ENCODE measurements around the gene NEURL1B.

NEURL1B gene

GRCh38 chr5:172666251-172666650 is 25.2 kb downstream of the NEURL1B start:
- no peak for TF ChIP-seq ZBTB44 (tag by site-specific recombination; IDR thresholded peaks at IDR 0.05)
- no peak for TF ChIP-seq ZNF2 (tag by site-specific recombination; IDR thresholded peaks at IDR 0.05)
- TF ChIP-seq EGR2 (tag by site-specific recombination; IDR thresholded peaks at IDR 0.05; ENCODE audit: low read depth): no peak
- no peak for TF ChIP-seq BCL11B (tag by site-specific recombination; IDR thresholded peaks at IDR 0.05; ENCODE audit: low read depth)
- TF ChIP-seq ZNF146 (tag by site-specific recombination; IDR thresholded peaks at IDR 0.05): no peak
- TF ChIP-seq ZNF654 (tag by site-specific recombination; IDR thresholded peaks at IDR 0.05; ENCODE audit: low read depth): peak; percentile 14; the same call in 1 of the 2 replicates
- Histone ChIP-seq H3K9me3 (ENCODE audit: control insufficient read depth, insufficient read depth, low read depth, low read length) (no peaks in the 10 kb centered on the region), H3K4me3 (ENCODE audit: low read depth, low read length) (no peak overlapping the region), H3K36me3 (ENCODE audit: control insufficient read depth in 2 of 2, insufficient read depth in 1 of 2, low read length in 2 of 2) (no peaks in the 10 kb centered on the region), H3K27ac (ENCODE audit: extremely low read depth, low read depth, low read length) (no peak overlapping the region), H3K4me1 (ENCODE audit: control insufficient read depth, insufficient read depth, low read length) (no peaks in the 10 kb centered on the region)
- POLR2A ChIA-PET: no interaction called here
- CTCF ChIA-PET: interaction anchor here (0.6 to 2.2 kb wide), 10 partner anchors 10 to 190 kb away, joined by 3 to 8 read pairs (median 4); no protein-coding TSS in a partner anchor

GRCh38 chr5:172667786-172668593 is 26.9 kb downstream of the NEURL1B start:
- Histone ChIP-seq H3K4me3 (ENCODE audit: low read depth, low read length) (no peak overlapping the region), H3K9me3 (ENCODE audit: control insufficient read depth, insufficient read depth, low read depth, low read length) (no peaks in the 10 kb centered on the region), H3K27ac (ENCODE audit: extremely low read depth, low read depth, low read length) (no peak overlapping the region), H3K4me1 (ENCODE audit: control insufficient read depth, insufficient read depth, low read length) (no peaks in the 10 kb centered on the region), H3K36me3 (ENCODE audit: control insufficient read depth in 2 of 2, insufficient read depth in 1 of 2, low read length in 2 of 2) (no peaks in the 10 kb centered on the region)
- TF ChIP-seq ZNF362 (tag by site-specific recombination; IDR thresholded peaks at IDR 0.05) (no peak), ZNF623 (tag by site-specific recombination; IDR thresholded peaks at IDR 0.05) (peak; percentile 87)
- ChIA-PET POLR2A (no interaction called here), CTCF (interaction anchor here (0.5 to 2.2 kb wide), 8 partner anchors 21 to 1734 kb away, joined by 3 to 12 read pairs (median 4); no protein-coding TSS in a partner anchor)

GRCh38 chr5:172668594-172669071 is 27.6 kb downstream of the NEURL1B start:
- H3K27ac ChIP-seq (ENCODE audit: extremely low read depth, low read depth, low read length): no peak overlapping the region
- ChIA-PET CTCF (interaction anchor here (0.8 to 2.1 kb wide), 3 partner anchors 22 to 27 kb away, joined by 3 to 12 read pairs (median 3); no protein-coding TSS in a partner anchor), POLR2A (no interaction called here)
- no peaks in the 10 kb centered on the region for H3K4me1 ChIP-seq (ENCODE audit: control insufficient read depth, insufficient read depth, low read length)
- H3K36me3 ChIP-seq (ENCODE audit: control insufficient read depth in 2 of 2, insufficient read depth in 1 of 2, low read length in 2 of 2): no peaks in the 10 kb centered on the region
- no peak overlapping the region for H3K4me3 ChIP-seq (ENCODE audit: low read depth, low read length)
- no peaks in the 10 kb centered on the region for H3K9me3 ChIP-seq (ENCODE audit: control insufficient read depth, insufficient read depth, low read depth, low read length)
- TF ChIP-seq ZEB2 (tag by site-specific recombination; IDR thresholded peaks at IDR 0.05) (no peak), CTCF (tag by site-specific recombination; IDR thresholded peaks at IDR 0.05) (no peak), ZNF677 (tag by site-specific recombination; IDR thresholded peaks at IDR 0.05) (no peak), GFI1B (tag by site-specific recombination; IDR thresholded peaks at IDR 0.05) (no peak), BCL11B (tag by site-specific recombination; IDR thresholded peaks at IDR 0.05; ENCODE audit: low read depth) (no peak), ZFP3 (tag by site-specific recombination; IDR thresholded peaks at IDR 0.05; ENCODE audit: low read depth) (no peak), ZNF624 (tag by site-specific recombination; IDR thresholded peaks at IDR 0.05) (no peak), ZNF830 (tag by site-specific recombination; IDR thresholded peaks at IDR 0.05; ENCODE audit: low read depth) (no peak), ZNF416 (tag by site-specific recombination; IDR thresholded peaks at IDR 0.05) (no peak), ZBTB1 (tag by site-specific recombination; IDR thresholded peaks at IDR 0.05) (no peak), ZNF23 (tag by site-specific recombination; IDR thresholded peaks at IDR 0.05; ENCODE audit: borderline replicate concordance) (no peak), PRDM6 (tag by site-specific recombination; IDR thresholded peaks at IDR 0.05) (no peak), ZNF558 (tag by site-specific recombination; IDR thresholded peaks at IDR 0.05) (no peak)
